Measurements from ENCODE around the gene ABCF3.

The ABCF3 gene

GRCh38 chr3:184167786-184168185, 18.2 kb upstream of the ABCF3 start:
- no peak for FAIRE-seq
- no peak for DNase-seq (ENCODE audit: low spot score)

- no peak for DNase-seq (ENCODE audit: low spot score)
- no peak for FAIRE-seq
Observed at GRCh38 chr3:184168363-184169120, 17.5 kb upstream of the ABCF3 start.

GRCh38 chr3:184169896-184170875, 15.8 kb upstream of the ABCF3 start:
- no peak for DNase-seq (ENCODE audit: low spot score)
- FAIRE-seq: no peak

- FAIRE-seq: no peak
- no peak for DNase-seq (ENCODE audit: low spot score)
Observed at GRCh38 chr3:184171562-184171961, 14.4 kb upstream of the ABCF3 start.

GRCh38 chr3:184172681-184173373, 13.2 kb upstream of the ABCF3 start:
- no peak for FAIRE-seq

GRCh38 chr3:184173374-184173722, 12.7 kb upstream of the ABCF3 start:
- DNase-seq (ENCODE audit: low spot score) (no peak), FAIRE-seq (no peak)

More at GRCh38 chr3:184172681-184173373, 13.2 kb upstream of the ABCF3 start:
- DNase-seq (ENCODE audit: low spot score): no peak

GRCh38 chr3:184174284-184174645, 11.7 kb upstream of the ABCF3 start:
- FAIRE-seq: no peak

GRCh38 chr3:184174646-184175492, 11.1 kb upstream of the ABCF3 start, which contains the start of gene AP2M1:
AP2M1 (plus strand) TSS chr3:184174855; CDS start chr3:184176994, 2,139 bp downstream.
- FAIRE-seq: no peak
- peak; percentile 97 for DNase-seq (ENCODE audit: low spot score)

More at GRCh38 chr3:184174284-184174645, 11.7 kb upstream of the ABCF3 start:
- DNase-seq (ENCODE audit: low spot score): no peak

GRCh38 chr3:184175506-184175905, 10.5 kb upstream of the ABCF3 start:
- FAIRE-seq (no peak), DNase-seq (ENCODE audit: low spot score) (no peak)

GRCh38 chr3:184175981-184176376, 10.0 kb upstream of the ABCF3 start:
- DNase-seq (ENCODE audit: low spot score) (no peak), FAIRE-seq (no peak)

- DNase-seq (ENCODE audit: low spot score) (peak; percentile 89), FAIRE-seq (no peak)
Observed at GRCh38 chr3:184176377-184177330, 9.3 kb upstream of the ABCF3 start.

- DNase-seq (ENCODE audit: low spot score) (no peak), FAIRE-seq (no peak)
Observed at GRCh38 chr3:184177331-184177731, 8.7 kb upstream of the ABCF3 start.

GRCh38 chr3:184177767-184178306, 8.2 kb upstream of the ABCF3 start:
- FAIRE-seq: no peak
- DNase-seq (ENCODE audit: low spot score): no peak

GRCh38 chr3:184178521-184179138, 7.4 kb upstream of the ABCF3 start:
- DNase-seq (ENCODE audit: low spot score) (no peak), FAIRE-seq (no peak)

GRCh38 chr3:184180165-184180564, 5.8 kb upstream of the ABCF3 start:
- DNase-seq (ENCODE audit: low spot score) (no peak), FAIRE-seq (no peak)

- no peak for DNase-seq (ENCODE audit: low spot score)
- FAIRE-seq: no peak
Observed at GRCh38 chr3:184181596-184181995, 4.4 kb upstream of the ABCF3 start.

- no peak for FAIRE-seq
Observed at GRCh38 chr3:184183679-184184078, 2.3 kb upstream of the ABCF3 start.

GRCh38 chr3:184184546-184185230, 1.3 kb upstream of the ABCF3 start:
- DNase-seq (ENCODE audit: low spot score): no peak
- FAIRE-seq: no peak

More at GRCh38 chr3:184183679-184184078, 2.3 kb upstream of the ABCF3 start:
- DNase-seq (ENCODE audit: low spot score): no peak
